CD4-positive, alpha-beta T cell treated with Interleukin-1 beta for 1 hour (primary cell): ENCODE data around the gene SGSH.
A peak's percentile ranks its signal among the peaks of the same experiment; 100 is the strongest.
"Not testable (repeated sequence)": the region's sequence is repeated elsewhere in the genome, so short reads cannot be mapped to it uniquely, and the experiment has no call there.

Experiments used
- DNase-seq, 2 donors: peaks; one replicate each; pipeline ENCODE4 v3.0.0-alpha.2; 2020 to 2022

The SGSH gene

GRCh38 chr17:80253631-80254395 is 33.7 kb upstream of the SGSH start:
- DNase-seq: no peak

GRCh38 chr17:80252871-80253270 is 32.7 kb upstream of the SGSH start:
- DNase-seq: peak; percentile 85 to 86

GRCh38 chr17:80251966-80252365 is 31.8 kb upstream of the SGSH start:
- no peak for DNase-seq

- DNase-seq: no peak
Observed at GRCh38 chr17:80248894-80249710, 29.0 kb upstream of the SGSH start.

- DNase-seq: no peak
Observed at GRCh38 chr17:80248001-80248893, 28.1 kb upstream of the SGSH start.

- no peak for DNase-seq
Observed at GRCh38 chr17:80247561-80247960, 27.4 kb upstream of the SGSH start.

GRCh38 chr17:80246726-80247125 is 26.6 kb upstream of the SGSH start:
- no peak for DNase-seq

- DNase-seq: no peak
Observed at GRCh38 chr17:80246266-80246681, 26.1 kb upstream of the SGSH start.

GRCh38 chr17:80245566-80246265 is 25.6 kb upstream of the SGSH start:
- DNase-seq: no peak

GRCh38 chr17:80244871-80245509 is 24.9 kb upstream of the SGSH start:
- no peak for DNase-seq

- not testable (repeated sequence) for DNase-seq
Observed at GRCh38 chr17:80244448-80244847, 24.3 kb upstream of the SGSH start.

- no peak for DNase-seq
Observed at GRCh38 chr17:80243526-80244433, 23.6 kb upstream of the SGSH start.

- DNase-seq: no peak
Observed at GRCh38 chr17:80242505-80242904, 22.4 kb upstream of the SGSH start.

GRCh38 chr17:80237386-80237785 is 17.3 kb upstream of the SGSH start:
- DNase-seq: no peak

- DNase-seq: no peak
Observed at GRCh38 chr17:80236911-80237310, 16.8 kb upstream of the SGSH start.

GRCh38 chr17:80233202-80233601 is 13.1 kb upstream of the SGSH start:
- no peak for DNase-seq

GRCh38 chr17:80232438-80232837 is 12.3 kb upstream of the SGSH start:
- DNase-seq: no peak

GRCh38 chr17:80229011-80229410 is 8.9 kb upstream of the SGSH start:
- DNase-seq: no peak

- DNase-seq: no peak
Observed at GRCh38 chr17:80228477-80228876, 8.3 kb upstream of the SGSH start.

- no peak for DNase-seq
Observed at GRCh38 chr17:80227666-80228065, 7.5 kb upstream of the SGSH start.

- no peak for DNase-seq
Observed at GRCh38 chr17:80227156-80227555, 7.0 kb upstream of the SGSH start.
